Liver (tissue), 9 donors: ENCODE measurements around the gene RECQL5. TPM values are rescaled to one million over a fixed set of nuclear protein-coding genes. Genes with fewer than 3 reads are reported as not detected.

ENCODE experiments used
- DNase-seq: peaks from one replicate; pipeline ENCODE4 v3.0.0-alpha.2; 2017; ENCODE audit warnings: low spot score
- H3K27ac ChIP-seq, 2 donors: one replicate each; pipeline ENCODE4 v1.7.0; 2013; ENCODE audit warnings: inconsistent platforms in 2 of 2, low read length in 2 of 2, control low read depth in 1 of 2, low read depth in 1 of 2, mild to moderate bottlenecking in 1 of 2
- H3K27me3 ChIP-seq, 4 donors: one replicate each; pipeline versions ENCODE4 v1.6.1 to v1.7.0; 2013; ENCODE audit warnings: low read length in 3 of 4, inconsistent platforms in 1 of 4, mild to moderate bottlenecking in 1 of 4, moderate library complexity in 1 of 4; ENCODE audit not compliant: control insufficient read depth in 4 of 4, insufficient read depth in 4 of 4
- H3K36me3 ChIP-seq, 4 donors: one replicate each; pipeline versions ENCODE4 v1.6.1 to v1.7.0; 2013; ENCODE audit warnings: low read length in 3 of 4, mild to moderate bottlenecking in 3 of 4, low read depth in 1 of 4, moderate library complexity in 1 of 4; ENCODE audit not compliant: control insufficient read depth in 4 of 4, insufficient read depth in 3 of 4
- H3K4me1 ChIP-seq, 4 donors: one replicate each; pipeline versions ENCODE4 v1.6.1 to v1.7.0; 2013; ENCODE audit warnings: low read length in 3 of 4, mild to moderate bottlenecking in 3 of 4, moderate library complexity in 1 of 4; ENCODE audit not compliant: control insufficient read depth in 4 of 4, insufficient read depth in 4 of 4
- H3K4me3 ChIP-seq, 3 donors: one replicate each; pipeline versions ENCODE4 v1.6.1 to v1.7.0; 2013; ENCODE audit warnings: low read length in 3 of 3, control low read depth in 1 of 3, low read depth in 1 of 3, mild to moderate bottlenecking in 1 of 3
- H3K9ac ChIP-seq, 2 donors: one replicate each; pipeline ENCODE4 v1.7.0; 2013; ENCODE audit warnings: low read length in 2 of 2, mild to moderate bottlenecking in 2 of 2, moderate library complexity in 2 of 2, control low read depth in 1 of 2, low read depth in 1 of 2
- H3K9me3 ChIP-seq, 4 donors: one replicate each; pipeline versions ENCODE4 v1.6.1 to v1.7.0; 2013; ENCODE audit warnings: low read length in 3 of 4; ENCODE audit not compliant: control insufficient read depth in 4 of 4
- CTCF ChIP-seq: fragments of 150-350 bp; IDR thresholded peaks from 2 replicates; pipeline ENCODE4 v1.5.1; 2017; ENCODE audit warnings: improper control_type of control experiment, low read depth, low read length; ENCODE audit not compliant: missing input control
- EGR1 ChIP-seq, 2 donors: IDR thresholded peaks; 2 replicates each; pipeline ENCODE4 v1.6.1; 2016 to 2018; ENCODE audit warnings: antibody characterized with exemption in 2 of 2, low read depth in 2 of 2
- FOXA1 ChIP-seq: IDR thresholded peaks from 2 replicates; pipeline ENCODE4 v1.6.1; 2016; ENCODE audit warnings: antibody characterized with exemption
- FOXA2 ChIP-seq: IDR thresholded peaks from 2 replicates; pipeline ENCODE4 v1.6.1; 2016; ENCODE audit warnings: antibody characterized with exemption
- HNF4A ChIP-seq, 2 donors: conservative IDR thresholded peaks; 2 replicates each; pipeline ENCODE4 v1.6.1; 2016; ENCODE audit warnings: antibody characterized with exemption in 2 of 2, mild to moderate bottlenecking in 2 of 2
- HNF4G ChIP-seq: IDR thresholded peaks from 2 replicates; pipeline ENCODE4 v1.6.1; 2016; ENCODE audit warnings: antibody characterized with exemption
- MAX ChIP-seq: IDR thresholded peaks from 2 replicates; pipeline ENCODE4 v1.6.1; 2016; ENCODE audit warnings: antibody characterized with exemption
- RAD21 ChIP-seq, 2 donors: IDR thresholded peaks; 2 replicates each; pipeline ENCODE4 v1.6.1; 2016; ENCODE audit warnings: antibody characterized with exemption in 2 of 2, mild to moderate bottlenecking in 2 of 2
- REST ChIP-seq: IDR thresholded peaks from 2 replicates; pipeline ENCODE4 v1.6.1; 2016; ENCODE audit warnings: antibody characterized with exemption, mild to moderate bottlenecking
- RXRA ChIP-seq, 2 donors: IDR thresholded peaks; 2 replicates each; pipeline ENCODE4 v1.6.1; 2017 to 2018; ENCODE audit warnings: antibody characterized with exemption in 2 of 2, mild to moderate bottlenecking in 1 of 2
- SP1 ChIP-seq: IDR thresholded peaks from 2 replicates; pipeline ENCODE4 v1.6.1; 2018; ENCODE audit warnings: antibody characterized with exemption, mild to moderate bottlenecking
- TAF1 ChIP-seq: conservative IDR thresholded peaks from 2 replicates; pipeline ENCODE4 v1.6.1; 2016; ENCODE audit warnings: antibody characterized with exemption, mild to moderate bottlenecking
- YY1 ChIP-seq: IDR thresholded peaks from 2 replicates; pipeline ENCODE4 v1.6.1; 2016; ENCODE audit warnings: antibody characterized with exemption, mild to moderate bottlenecking
- WGBS: extraction: QIAGEN DNeasy Blood & Tissue Kit; methylation state at CpG from one replicate; pipeline ENCODE4 v1.1.7; 2013; 5-methylcytosine and 5-hydroxymethylcytosine counted together
- polyA plus RNA-seq, 2 donors: library from polyadenylated mRNA; stranded (reverse) in 1 of 2; unstranded in 1 of 2; fragments of 200-250 nt in 1 of 2; fragments of >200 nt in 1 of 2; fragmentation: Nextera tagmentation in 1 of 2; extraction: Ambion mirVana in 1 of 2; gene quantifications; one replicate each; pipeline versions ENCODE4 v1.2.1 to v1.2.3, GENCODE V29; 2013 to 2015
- total RNA-seq, 2 donors: library from RNA; depleted of rRNA; stranded (reverse); fragments of >200 nt; gene quantifications; one replicate each; pipeline ENCODE4 v1.2.3, GENCODE V29; 2014
- TF ChIP-seq, protein P1 (sequence below): IDR thresholded peaks from 2 replicates; pipeline ENCODE4 v1.6.1; 2016; ENCODE audit warnings: antibody characterized with exemption
- TF ChIP-seq, protein P2 (sequence below): IDR thresholded peaks from 2 replicates; pipeline ENCODE4 v1.6.1; 2016; ENCODE audit warnings: antibody characterized with exemption
- donor health status: healthy.
- donor health status: healthy.
- donor health status: healthy.
- donor health status: healthy.
- donor health status: healthy.

Gene RECQL5
- total and polyA plus RNA-seq, 4 donors: 8.3 to 15.1 (median 11.5) TPM

GRCh38 chr17:75635610-75636202, 31.2 kb downstream of the RECQL5 start:
- Histone ChIP-seq H3K36me3 (peaks cover 0 to 7% (median 2%) of the 10 kb centered on the region in 4 donors), H3K9me3 (no peaks in the 10 kb centered on the region), H3K9ac (no peak overlapping the region), H3K4me1 (peaks cover 8 to 25% (median 16%) of the 10 kb centered on the region in 4 donors), H3K27ac (no peak overlapping the region), H3K4me3 (no peak overlapping the region), H3K27me3 (no peaks in the 10 kb centered on the region)
- no peak for TF ChIP-seq REST
- TF ChIP-seq FOXA2: no peak
- TF ChIP-seq YY1: no peak
- no peak for TF ChIP-seq SP1
- TF ChIP-seq HNF4G: no peak
- TF ChIP-seq HNF4A (conservative IDR thresholded peaks at IDR 0.05): no peak
- TF ChIP-seq MAX: no peak
- TF ChIP-seq TAF1: no peak
- TF ChIP-seq RXRA (IDR thresholded peaks at IDR 0.05): no peak
- TF ChIP-seq, protein P1, sequence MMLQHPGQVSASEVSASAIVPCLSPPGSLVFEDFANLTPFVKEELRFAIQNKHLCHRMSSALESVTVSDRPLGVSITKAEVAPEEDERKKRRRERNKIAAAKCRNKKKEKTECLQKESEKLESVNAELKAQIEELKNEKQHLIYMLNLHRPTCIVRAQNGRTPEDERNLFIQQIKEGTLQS: no peak
- no peak for TF ChIP-seq EGR1 (IDR thresholded peaks at IDR 0.05; ENCODE audit: low read depth in 2 of 2)
- TF ChIP-seq, protein P2, sequence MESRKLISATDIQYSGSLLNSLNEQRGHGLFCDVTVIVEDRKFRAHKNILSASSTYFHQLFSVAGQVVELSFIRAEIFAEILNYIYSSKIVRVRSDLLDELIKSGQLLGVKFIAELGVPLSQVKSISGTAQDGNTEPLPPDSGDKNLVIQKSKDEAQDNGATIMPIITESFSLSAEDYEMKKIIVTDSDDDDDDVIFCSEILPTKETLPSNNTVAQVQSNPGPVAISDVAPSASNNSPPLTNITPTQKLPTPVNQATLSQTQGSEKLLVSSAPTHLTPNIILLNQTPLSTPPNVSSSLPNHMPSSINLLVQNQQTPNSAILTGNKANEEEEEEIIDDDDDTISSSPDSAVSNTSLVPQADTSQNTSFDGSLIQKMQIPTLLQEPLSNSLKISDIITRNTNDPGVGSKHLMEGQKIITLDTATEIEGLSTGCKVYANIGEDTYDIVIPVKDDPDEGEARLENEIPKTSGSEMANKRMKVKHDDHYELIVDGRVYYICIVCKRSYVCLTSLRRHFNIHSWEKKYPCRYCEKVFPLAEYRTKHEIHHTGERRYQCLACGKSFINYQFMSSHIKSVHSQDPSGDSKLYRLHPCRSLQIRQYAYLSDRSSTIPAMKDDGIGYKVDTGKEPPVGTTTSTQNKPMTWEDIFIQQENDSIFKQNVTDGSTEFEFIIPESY: no peak
- TF ChIP-seq FOXA1: no peak
- TF ChIP-seq CTCF: no peak
- TF ChIP-seq RAD21 (IDR thresholded peaks at IDR 0.05): no peak
- 74% methylated on average over 16 of the region's 16 CpGs for WGBS
- DNase-seq: peak; percentile 82
